ENCODE results near the gene TTC33. TPM values are rescaled to one million over a fixed set of nuclear protein-coding genes. Genes with fewer than 3 reads are reported as not detected.
"Not testable (repeated sequence)": the region's sequence is repeated elsewhere in the genome, so short reads cannot be mapped to it uniquely, and the experiment has no call there.

TTC33 gene
- total and polyA plus RNA-seq, 7 donors, result 11.0 to 38.5 (median 25.3) TPM

DNA sequence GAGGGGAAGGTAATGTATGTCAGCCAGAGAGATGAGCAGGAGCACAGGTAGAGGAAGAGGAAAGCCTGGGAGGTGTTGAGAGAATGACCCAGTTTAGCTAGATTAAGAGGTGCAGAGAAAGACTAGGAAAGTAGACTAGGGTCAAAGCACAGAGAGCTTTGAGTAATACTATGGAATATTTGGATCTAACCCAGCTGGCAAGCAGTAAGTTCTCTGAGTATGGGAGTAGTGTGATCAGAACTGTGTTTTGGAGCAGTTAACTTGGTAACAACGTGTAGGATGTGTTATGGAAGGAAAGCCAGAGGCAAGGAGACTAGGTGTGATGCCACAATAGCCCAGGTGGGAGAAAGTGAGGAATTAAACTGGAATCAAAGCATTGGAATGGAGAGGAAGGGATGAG lies 160.9 kb downstream of the TTC33 start:
- ATAC-seq (no peak), DNase-seq (no peak)
- Histone ChIP-seq H3K36me3 (ENCODE audit: insufficient read depth in 1 of 2, low read depth in 1 of 2) (no peaks in the 10 kb centered on the region), H3K27me3 (ENCODE audit: insufficient read depth in 3 of 3, low read length in 2 of 3) (no peaks in the 10 kb centered on the region), H3K4me1 (no peaks in the 10 kb centered on the region), H3K4me3 (no peak overlapping the region), H3K27ac (no peak overlapping the region), H3K9me3 (no peaks in the 10 kb centered on the region)
- 16 to 30% (median 24%) methylated on average over 1 of the region's 1 CpG for WGBS, 3 donors
- TF ChIP-seq, protein P1, sequence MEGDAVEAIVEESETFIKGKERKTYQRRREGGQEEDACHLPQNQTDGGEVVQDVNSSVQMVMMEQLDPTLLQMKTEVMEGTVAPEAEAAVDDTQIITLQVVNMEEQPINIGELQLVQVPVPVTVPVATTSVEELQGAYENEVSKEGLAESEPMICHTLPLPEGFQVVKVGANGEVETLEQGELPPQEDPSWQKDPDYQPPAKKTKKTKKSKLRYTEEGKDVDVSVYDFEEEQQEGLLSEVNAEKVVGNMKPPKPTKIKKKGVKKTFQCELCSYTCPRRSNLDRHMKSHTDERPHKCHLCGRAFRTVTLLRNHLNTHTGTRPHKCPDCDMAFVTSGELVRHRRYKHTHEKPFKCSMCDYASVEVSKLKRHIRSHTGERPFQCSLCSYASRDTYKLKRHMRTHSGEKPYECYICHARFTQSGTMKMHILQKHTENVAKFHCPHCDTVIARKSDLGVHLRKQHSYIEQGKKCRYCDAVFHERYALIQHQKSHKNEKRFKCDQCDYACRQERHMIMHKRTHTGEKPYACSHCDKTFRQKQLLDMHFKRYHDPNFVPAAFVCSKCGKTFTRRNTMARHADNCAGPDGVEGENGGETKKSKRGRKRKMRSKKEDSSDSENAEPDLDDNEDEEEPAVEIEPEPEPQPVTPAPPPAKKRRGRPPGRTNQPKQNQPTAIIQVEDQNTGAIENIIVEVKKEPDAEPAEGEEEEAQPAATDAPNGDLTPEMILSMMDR (IDR thresholded peaks at IDR 0.05), result no peak
- intact Hi-C loops (cut with DNase I), result no loop called here

DNA sequence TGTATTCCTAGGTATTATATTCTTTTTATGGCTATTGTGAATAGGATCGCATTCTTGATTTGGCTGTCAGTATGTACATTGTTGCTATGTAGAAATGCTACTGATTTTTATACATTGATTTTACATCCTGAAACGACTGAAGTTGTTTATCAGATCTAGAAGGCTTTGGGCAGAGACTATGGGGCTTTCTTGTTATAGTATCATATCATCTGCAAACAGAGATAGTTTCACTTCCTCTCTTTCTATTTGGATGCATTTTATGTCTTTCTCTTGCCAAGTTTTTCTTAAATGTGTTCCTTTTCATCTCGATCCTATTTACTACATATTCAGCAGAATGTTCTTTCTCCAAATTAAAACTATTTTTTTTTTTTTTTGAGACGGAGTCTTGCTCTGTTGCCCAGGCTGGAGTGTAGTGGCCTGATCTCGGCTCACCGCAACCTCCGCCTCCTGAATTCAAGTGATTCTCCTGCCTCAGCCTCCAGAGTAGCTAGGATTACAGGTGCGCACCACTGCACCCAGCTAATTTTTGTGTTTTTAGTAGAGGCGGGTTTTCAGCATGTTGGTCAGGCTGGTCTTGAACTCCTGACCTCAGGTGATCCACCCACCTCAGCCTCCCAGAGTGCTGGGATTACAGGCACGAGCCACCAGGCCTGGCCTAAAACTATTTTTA lies 163.9 kb downstream of the TTC33 start:
- H3K36me3 ChIP-seq (ENCODE audit: insufficient read depth in 1 of 2, low read depth in 1 of 2); intact Hi-C loops (cut with DNase I); H3K4me1 ChIP-seq; H3K27me3 ChIP-seq (ENCODE audit: insufficient read depth in 3 of 3, low read length in 2 of 3); H3K27ac ChIP-seq; H3K4me3 ChIP-seq; DNase-seq; H3K9me3 ChIP-seq; ATAC-seq: not testable (repeated sequence)
- 78 to 81% (median 78%) methylated on average over 10 of the region's 10 CpGs for WGBS, 3 donors

DNA sequence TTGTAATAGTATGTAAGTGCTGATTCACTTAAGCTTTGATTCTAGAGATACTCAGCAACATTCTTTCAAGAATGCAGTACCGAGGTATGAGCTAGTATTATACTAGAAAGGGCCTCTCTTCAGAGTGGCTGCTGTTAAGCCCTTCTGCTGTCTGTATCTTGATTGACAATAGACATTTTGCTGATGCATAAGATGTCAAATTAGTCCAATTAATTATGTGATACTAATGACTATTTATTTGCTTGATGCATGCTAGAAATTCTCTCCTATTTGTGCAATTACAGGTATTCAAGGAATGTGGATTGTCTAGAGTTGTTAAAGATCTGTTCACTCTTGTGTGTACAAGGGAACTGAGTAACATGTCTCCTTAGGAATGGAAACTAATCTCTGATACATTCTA lies 168.4 kb downstream of the TTC33 start:
- intact Hi-C loops (cut with DNase I), result no loop called here
- Histone ChIP-seq H3K27ac (no peak overlapping the region), H3K36me3 (ENCODE audit: insufficient read depth in 1 of 2, low read depth in 1 of 2) (no peaks in the 10 kb centered on the region), H3K9me3 (no peaks in the 10 kb centered on the region), H3K27me3 (ENCODE audit: insufficient read depth in 3 of 3, low read length in 2 of 3) (no peaks in the 10 kb centered on the region), H3K4me1 (no peaks in the 10 kb centered on the region), H3K4me3 (no peak overlapping the region)
- ATAC-seq (no peak), DNase-seq (no peak)
- TF ChIP-seq, protein P1 (IDR thresholded peaks at IDR 0.05), result no peak
- WGBS, 3 donors, result 77 to 93% (median 83%) methylated on average over 1 of the region's 1 CpG

DNA sequence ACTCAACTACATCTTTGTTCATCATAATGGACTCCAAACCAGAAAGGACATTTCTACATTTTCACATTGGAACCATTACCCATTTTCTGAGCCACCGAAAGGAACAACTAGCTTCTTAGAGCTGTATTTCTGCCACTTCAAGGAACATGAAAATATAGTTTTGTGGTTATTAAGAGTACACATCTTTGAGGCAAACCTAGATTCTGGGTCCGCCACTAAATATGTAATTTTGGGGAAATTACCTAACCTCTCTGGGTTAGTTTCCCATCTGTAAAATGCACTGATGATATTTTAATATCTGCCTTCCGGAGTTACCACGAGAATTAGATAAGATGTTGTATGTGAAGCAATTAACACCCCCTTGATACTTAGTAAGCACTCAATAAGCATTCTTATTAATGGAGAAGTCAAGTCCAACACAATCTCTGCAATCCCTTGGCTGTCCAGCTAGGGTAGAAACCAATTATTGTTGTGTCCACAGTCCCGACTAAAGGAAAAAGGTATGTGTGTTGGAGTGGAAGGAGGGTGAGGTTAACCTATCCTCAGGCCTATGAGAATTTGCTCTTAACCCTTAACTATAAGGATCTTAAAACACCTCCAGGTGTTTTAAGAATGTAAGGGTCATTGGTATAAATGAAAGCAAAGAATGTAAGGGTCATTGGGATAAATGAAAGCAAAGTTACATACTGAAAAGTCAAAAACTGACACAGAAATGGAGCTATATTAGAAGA lies 170.1 kb downstream of the TTC33 start:
- DNase-seq (no peak), ATAC-seq (no peak)
- Histone ChIP-seq H3K9me3 (no peaks in the 10 kb centered on the region), H3K4me3 (no peak overlapping the region), H3K27ac (no peak overlapping the region), H3K36me3 (ENCODE audit: insufficient read depth in 1 of 2, low read depth in 1 of 2) (no peaks in the 10 kb centered on the region), H3K27me3 (ENCODE audit: insufficient read depth in 3 of 3, low read length in 2 of 3) (no peaks in the 10 kb centered on the region), H3K4me1 (no peaks in the 10 kb centered on the region)
- intact Hi-C loops (cut with DNase I), result no loop called here
- TF ChIP-seq, protein P1 (IDR thresholded peaks at IDR 0.05), result no peak
- 91 to 97% (median 96%) methylated on average over 5 of the region's 5 CpGs for WGBS, 3 donors

DNA sequence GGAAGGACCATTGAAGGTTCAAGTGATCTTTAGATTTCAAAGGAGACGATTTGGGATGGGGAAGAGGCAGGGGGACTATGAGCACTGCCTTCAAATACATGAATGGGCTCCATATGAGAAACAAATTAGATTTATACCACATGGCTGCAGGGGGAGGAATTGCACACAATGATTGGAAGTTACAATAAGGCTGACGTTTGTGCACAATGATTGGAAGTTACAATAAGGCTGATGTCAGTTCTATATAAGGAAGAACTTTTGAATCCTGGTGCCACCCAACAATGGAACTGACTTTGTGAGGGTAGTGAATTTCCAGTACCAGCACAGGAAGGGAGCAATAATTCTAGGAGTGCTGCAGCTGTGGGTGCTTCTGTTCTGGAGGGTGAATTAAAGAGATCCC lies 171.7 kb downstream of the TTC33 start:
- Histone ChIP-seq H3K27ac (no peak overlapping the region), H3K4me3 (no peak overlapping the region), H3K9me3 (no peaks in the 10 kb centered on the region), H3K4me1 (no peaks in the 10 kb centered on the region), H3K36me3 (ENCODE audit: insufficient read depth in 1 of 2, low read depth in 1 of 2) (no peaks in the 10 kb centered on the region), H3K27me3 (ENCODE audit: insufficient read depth in 3 of 3, low read length in 2 of 3) (no peaks in the 10 kb centered on the region)
- intact Hi-C loops (cut with DNase I), result no loop called here
- ATAC-seq (no peak), DNase-seq (no peak)
- TF ChIP-seq, protein P1 (IDR thresholded peaks at IDR 0.05), result no peak
- 58 to 73% (median 72%) methylated on average over 2 of the region's 2 CpGs for WGBS, 3 donors

Measured in psoas muscle (tissue), 8 donors.